HEK293 (cell line): ENCODE data around the gene CPT1C.

Experiments used
- CTCF ChIA-PET: fragments of 350-600 bp; formaldehyde crosslinking; extraction: SDS; loops from one replicate; lab custom pipeline; 2021; ENCODE audit warnings: antibody characterized with exemption; lab: Yijun Ruan, JAX
- POLR2A ChIA-PET: fragments of 300-600 bp; formaldehyde crosslinking; extraction: SDS; loops from one replicate; lab custom pipeline; 2020; ENCODE audit warnings: antibody characterized with exemption, inconsistent platforms; lab: Yijun Ruan, JAX
- H3K27ac ChIP-seq: fragments of 200-500 bp; sonication (Bioruptor generic); 2 replicates; pipeline ENCODE4 v1.5.1; 2014; ENCODE audit warnings: low read depth, low read length, control low read depth, inconsistent platforms; ENCODE audit errors: extremely low read depth
- H3K36me3 ChIP-seq, 2 experiments: fragments of 200-500 bp in 1 of 2; sonication (Bioruptor generic) in 1 of 2; 1 replicate in 1 of 2; 2 replicates in 1 of 2; pipeline ENCODE4 v1.5.1; 2014 to 2017; ENCODE audit warnings: inconsistent platforms in 2 of 2, low read length in 2 of 2; ENCODE audit not compliant: control insufficient read depth in 2 of 2, insufficient read depth in 1 of 2
- H3K4me1 ChIP-seq: fragments of 200-500 bp; sonication (Bioruptor generic); 2 replicates; pipeline ENCODE4 v1.5.1; 2014; ENCODE audit warnings: mild to moderate bottlenecking, low read length, inconsistent platforms; ENCODE audit not compliant: control insufficient read depth, insufficient read depth
- H3K4me3 ChIP-seq: 2 replicates; pipeline ENCODE4 v1.5.1; 2011; ENCODE audit warnings: low read depth, mild to moderate bottlenecking, control low read depth, low read length, moderate library complexity
- H3K9me3 ChIP-seq: fragments of 200-500 bp; sonication (Bioruptor generic); 2 replicates; pipeline ENCODE4 v1.5.1; 2014; ENCODE audit warnings: low read depth, low read length, inconsistent platforms; ENCODE audit not compliant: control insufficient read depth, insufficient read depth
- GLI4 ChIP-seq: fragments of 450-650 bp; formaldehyde crosslinking; IDR thresholded peaks from 2 replicates; pipeline ENCODE4 v1.5.1; 2016; ENCODE audit warnings: missing biosample characterization, missing genetic modification characterization
- KLF8 ChIP-seq: fragments of 450-650 bp; formaldehyde crosslinking; IDR thresholded peaks from 2 replicates; pipeline ENCODE4 v1.5.1; 2016; ENCODE audit warnings: missing biosample characterization, missing genetic modification characterization
- MEIS1 ChIP-seq: sonication (generic); formaldehyde crosslinking; IDR thresholded peaks from 2 replicates; pipeline ENCODE4 v1.8.1; 2022; ENCODE audit warnings: missing genetic modification reagents, mild to moderate bottlenecking, borderline replicate concordance
- ZBTB17 ChIP-seq: fragments of 450-650 bp; formaldehyde crosslinking; IDR thresholded peaks from 2 replicates; pipeline ENCODE4 v1.5.1; 2016; ENCODE audit warnings: missing biosample characterization, missing genetic modification characterization
- ZBTB48 ChIP-seq: fragments of 450-650 bp; formaldehyde crosslinking; IDR thresholded peaks from 2 replicates; pipeline ENCODE4 v1.5.1; 2016; ENCODE audit warnings: missing biosample characterization, missing genetic modification characterization
- ZFP3 ChIP-seq: fragments of 450-650 bp; formaldehyde crosslinking; IDR thresholded peaks from 2 replicates; pipeline ENCODE4 v1.5.1; 2016; ENCODE audit warnings: low read depth, missing biosample characterization, missing genetic modification characterization
- ZNF350 ChIP-seq: fragments of 450-650 bp; formaldehyde crosslinking; IDR thresholded peaks from 2 replicates; pipeline ENCODE4 v1.5.0; 2017; ENCODE audit warnings: missing biosample characterization, mild to moderate bottlenecking, missing genetic modification characterization
- ZNF514 ChIP-seq: fragments of 450-650 bp; formaldehyde crosslinking; IDR thresholded peaks from 2 replicates; pipeline ENCODE4 v1.5.1; 2016; ENCODE audit warnings: missing biosample characterization, missing genetic modification characterization
- ZNF623 ChIP-seq: fragments of 450-650 bp; formaldehyde crosslinking; IDR thresholded peaks from 2 replicates; pipeline ENCODE4 v1.5.1; 2016; ENCODE audit warnings: missing biosample characterization, missing genetic modification characterization
- ZSCAN30 ChIP-seq: fragments of 450-650 bp; IDR thresholded peaks from 2 replicates; pipeline ENCODE4 v1.5.1; 2018; ENCODE audit warnings: missing biosample characterization, mild to moderate bottlenecking, missing genetic modification characterization, moderate library complexity
- TF ChIP-seq, protein P1 (sequence below): fragments of 450-650 bp; formaldehyde crosslinking; IDR thresholded peaks from 2 replicates; pipeline ENCODE4 v1.5.1; 2016; ENCODE audit warnings: missing biosample characterization, missing genetic modification characterization
- TF ChIP-seq, protein P2 (sequence below): fragments of 450-650 bp; formaldehyde crosslinking; optimal IDR thresholded peaks from 2 replicates; pipeline ENCODE3; 2016; ENCODE audit warnings: missing biosample characterization, mild to moderate bottlenecking, missing genetic modification characterization
- TF ChIP-seq, protein P3 (sequence below): fragments of 450-650 bp; formaldehyde crosslinking; IDR thresholded peaks from 2 replicates; pipeline ENCODE4 v1.5.1; 2016; ENCODE audit warnings: missing biosample characterization, missing genetic modification characterization
- TF ChIP-seq, protein P4 (sequence below): fragments of 450-650 bp; formaldehyde crosslinking; IDR thresholded peaks from 2 replicates; pipeline ENCODE4 v1.5.1; 2016; ENCODE audit warnings: missing biosample characterization, missing genetic modification characterization
- TF ChIP-seq, protein P5 (sequence below): fragments of 450-650 bp; formaldehyde crosslinking; IDR thresholded peaks from 2 replicates; pipeline ENCODE4 v1.5.1; 2016; ENCODE audit warnings: missing biosample characterization, missing genetic modification characterization
- TF ChIP-seq, protein P6 (sequence below): fragments of 450-650 bp; IDR thresholded peaks from 2 replicates; pipeline ENCODE4 v1.5.1; 2018; ENCODE audit warnings: missing biosample characterization, mild to moderate bottlenecking, missing genetic modification characterization

CPT1C gene

DNA sequence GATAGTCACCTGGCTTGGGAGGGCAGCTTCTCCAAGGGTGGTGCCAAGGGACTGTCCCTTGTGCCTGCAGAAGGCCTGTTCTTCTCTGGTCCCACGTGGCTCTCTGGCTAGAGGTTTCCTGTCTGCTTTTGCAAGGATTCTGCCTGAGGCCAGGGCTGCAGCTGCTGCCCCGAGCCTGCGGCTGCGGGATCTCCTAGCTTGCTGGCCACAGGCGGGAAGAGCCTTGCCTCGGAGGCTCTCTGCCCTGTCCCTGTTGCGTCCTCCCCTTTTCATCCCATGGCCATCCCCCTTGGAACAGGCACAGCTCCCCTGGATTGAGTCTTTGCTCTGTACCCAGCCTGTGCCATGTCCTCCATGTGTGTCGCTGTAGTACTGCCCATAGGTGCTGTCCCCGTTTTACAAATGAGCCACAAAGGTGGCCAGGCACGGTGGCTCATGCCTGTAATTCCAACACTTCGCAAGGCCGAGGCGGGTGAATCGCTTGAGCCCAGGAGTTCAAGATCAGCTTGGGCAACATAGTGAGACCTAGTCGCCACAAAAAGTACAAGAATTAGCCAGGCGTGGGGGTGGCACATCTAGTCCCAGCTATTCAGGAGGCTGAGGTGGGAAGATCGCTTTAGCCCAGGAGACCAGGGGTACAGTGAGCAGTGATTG lies 34.3 kb upstream of the CPT1C start (continued):
- TF ChIP-seq MEIS1 (no peak), GLI4 (no peak)
- TF ChIP-seq, protein P1, sequence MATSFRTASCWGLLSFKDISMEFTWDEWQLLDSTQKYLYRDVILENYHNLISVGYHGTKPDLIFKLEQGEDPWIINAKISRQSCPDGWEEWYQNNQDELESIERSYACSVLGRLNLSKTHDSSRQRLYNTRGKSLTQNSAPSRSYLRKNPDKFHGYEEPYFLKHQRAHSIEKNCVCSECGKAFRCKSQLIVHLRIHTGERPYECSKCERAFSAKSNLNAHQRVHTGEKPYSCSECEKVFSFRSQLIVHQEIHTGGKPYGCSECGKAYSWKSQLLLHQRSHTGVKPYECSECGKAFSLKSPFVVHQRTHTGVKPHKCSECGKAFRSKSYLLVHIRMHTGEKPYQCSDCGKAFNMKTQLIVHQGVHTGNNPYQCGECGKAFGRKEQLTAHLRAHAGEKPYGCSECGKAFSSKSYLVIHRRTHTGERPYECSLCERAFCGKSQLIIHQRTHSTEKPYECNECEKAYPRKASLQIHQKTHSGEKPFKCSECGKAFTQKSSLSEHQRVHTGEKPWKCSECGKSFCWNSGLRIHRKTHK (tag by site-specific recombination) = no peak

DNA sequence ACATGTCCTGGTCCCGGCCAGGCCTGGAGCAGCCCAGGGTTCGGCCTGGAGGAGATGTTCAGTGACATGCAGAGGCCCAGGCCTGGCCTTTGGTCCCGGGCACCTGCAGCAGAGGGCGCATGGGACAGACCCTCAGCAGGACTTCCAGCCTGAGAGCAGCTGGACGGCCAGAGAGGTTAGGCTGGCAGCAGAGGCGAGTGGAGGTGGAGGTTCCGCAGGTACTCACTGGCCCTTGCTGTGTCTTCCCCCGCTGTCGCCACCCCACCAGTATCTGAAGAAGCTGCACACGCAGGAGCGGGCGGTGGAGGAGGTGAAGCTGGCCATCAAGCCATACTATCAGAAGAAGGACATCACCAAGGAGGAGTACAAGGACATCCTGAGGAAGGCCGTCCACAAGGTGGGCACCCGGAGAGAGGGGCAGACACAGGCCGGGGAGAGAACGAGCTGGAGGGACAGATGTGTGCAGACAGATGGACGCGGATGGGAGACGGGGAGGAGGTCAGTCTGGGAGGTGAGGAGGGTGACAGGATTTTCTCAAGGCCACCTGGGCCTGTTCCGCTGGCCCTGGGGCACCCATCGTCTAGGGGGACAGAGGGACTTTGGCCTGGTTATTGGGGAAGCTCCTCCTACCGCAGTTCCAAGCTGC lies 33.3 kb upstream of the CPT1C start:
- ChIA-PET CTCF (interaction anchor here (1.2 kb wide), 1 partner anchor 14 kb away, joined by 3 read pairs; no protein-coding TSS in a partner anchor), POLR2A (interaction anchor here (0.7 to 1.9 kb wide), 4 partner anchors 10 to 77 kb away, joined by 3 to 15 read pairs (median 4); partner anchors contain the start of gene PRRG2)
- Histone ChIP-seq H3K36me3 (peaks cover 45 to 99% of the 10 kb centered on the region in 2 experiments), H3K4me3 (no peak overlapping the region), H3K27ac (no peak overlapping the region), H3K4me1 (no peaks in the 10 kb centered on the region), H3K9me3 (no peaks in the 10 kb centered on the region)
- TF ChIP-seq ZBTB17 (tag by site-specific recombination) (no peak), ZBTB48 (tag by site-specific recombination) (no peak), ZSCAN30 (tag by site-specific recombination) (no peak), ZNF350 (tag by site-specific recombination) (no peak), ZFP3 (no peak), ZNF623 (tag by site-specific recombination) (no peak), KLF8 (tag by site-specific recombination) (no peak), ZNF514 (tag by site-specific recombination) (no peak), GLI4 (no peak)
- TF ChIP-seq, protein P2, sequence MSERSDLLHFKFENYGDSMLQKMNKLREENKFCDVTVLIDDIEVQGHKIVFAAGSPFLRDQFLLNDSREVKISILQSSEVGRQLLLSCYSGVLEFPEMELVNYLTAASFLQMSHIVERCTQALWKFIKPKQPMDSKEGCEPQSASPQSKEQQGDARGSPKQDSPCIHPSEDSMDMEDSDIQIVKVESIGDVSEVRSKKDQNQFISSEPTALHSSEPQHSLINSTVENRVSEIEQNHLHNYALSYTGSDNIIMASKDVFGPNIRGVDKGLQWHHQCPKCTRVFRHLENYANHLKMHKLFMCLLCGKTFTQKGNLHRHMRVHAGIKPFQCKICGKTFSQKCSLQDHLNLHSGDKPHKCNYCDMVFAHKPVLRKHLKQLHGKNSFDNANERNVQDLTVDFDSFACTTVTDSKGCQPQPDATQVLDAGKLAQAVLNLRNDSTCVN = no peak
- TF ChIP-seq, protein P3, sequence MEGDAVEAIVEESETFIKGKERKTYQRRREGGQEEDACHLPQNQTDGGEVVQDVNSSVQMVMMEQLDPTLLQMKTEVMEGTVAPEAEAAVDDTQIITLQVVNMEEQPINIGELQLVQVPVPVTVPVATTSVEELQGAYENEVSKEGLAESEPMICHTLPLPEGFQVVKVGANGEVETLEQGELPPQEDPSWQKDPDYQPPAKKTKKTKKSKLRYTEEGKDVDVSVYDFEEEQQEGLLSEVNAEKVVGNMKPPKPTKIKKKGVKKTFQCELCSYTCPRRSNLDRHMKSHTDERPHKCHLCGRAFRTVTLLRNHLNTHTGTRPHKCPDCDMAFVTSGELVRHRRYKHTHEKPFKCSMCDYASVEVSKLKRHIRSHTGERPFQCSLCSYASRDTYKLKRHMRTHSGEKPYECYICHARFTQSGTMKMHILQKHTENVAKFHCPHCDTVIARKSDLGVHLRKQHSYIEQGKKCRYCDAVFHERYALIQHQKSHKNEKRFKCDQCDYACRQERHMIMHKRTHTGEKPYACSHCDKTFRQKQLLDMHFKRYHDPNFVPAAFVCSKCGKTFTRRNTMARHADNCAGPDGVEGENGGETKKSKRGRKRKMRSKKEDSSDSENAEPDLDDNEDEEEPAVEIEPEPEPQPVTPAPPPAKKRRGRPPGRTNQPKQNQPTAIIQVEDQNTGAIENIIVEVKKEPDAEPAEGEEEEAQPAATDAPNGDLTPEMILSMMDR (tag by site-specific recombination) = no peak
- TF ChIP-seq, protein P4, sequence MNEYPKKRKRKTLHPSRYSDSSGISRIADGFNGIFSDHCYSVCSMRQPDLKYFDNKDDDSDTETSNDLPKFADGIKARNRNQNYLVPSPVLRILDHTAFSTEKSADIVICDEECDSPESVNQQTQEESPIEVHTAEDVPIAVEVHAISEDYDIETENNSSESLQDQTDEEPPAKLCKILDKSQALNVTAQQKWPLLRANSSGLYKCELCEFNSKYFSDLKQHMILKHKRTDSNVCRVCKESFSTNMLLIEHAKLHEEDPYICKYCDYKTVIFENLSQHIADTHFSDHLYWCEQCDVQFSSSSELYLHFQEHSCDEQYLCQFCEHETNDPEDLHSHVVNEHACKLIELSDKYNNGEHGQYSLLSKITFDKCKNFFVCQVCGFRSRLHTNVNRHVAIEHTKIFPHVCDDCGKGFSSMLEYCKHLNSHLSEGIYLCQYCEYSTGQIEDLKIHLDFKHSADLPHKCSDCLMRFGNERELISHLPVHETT = no peak
- TF ChIP-seq, protein P5, sequence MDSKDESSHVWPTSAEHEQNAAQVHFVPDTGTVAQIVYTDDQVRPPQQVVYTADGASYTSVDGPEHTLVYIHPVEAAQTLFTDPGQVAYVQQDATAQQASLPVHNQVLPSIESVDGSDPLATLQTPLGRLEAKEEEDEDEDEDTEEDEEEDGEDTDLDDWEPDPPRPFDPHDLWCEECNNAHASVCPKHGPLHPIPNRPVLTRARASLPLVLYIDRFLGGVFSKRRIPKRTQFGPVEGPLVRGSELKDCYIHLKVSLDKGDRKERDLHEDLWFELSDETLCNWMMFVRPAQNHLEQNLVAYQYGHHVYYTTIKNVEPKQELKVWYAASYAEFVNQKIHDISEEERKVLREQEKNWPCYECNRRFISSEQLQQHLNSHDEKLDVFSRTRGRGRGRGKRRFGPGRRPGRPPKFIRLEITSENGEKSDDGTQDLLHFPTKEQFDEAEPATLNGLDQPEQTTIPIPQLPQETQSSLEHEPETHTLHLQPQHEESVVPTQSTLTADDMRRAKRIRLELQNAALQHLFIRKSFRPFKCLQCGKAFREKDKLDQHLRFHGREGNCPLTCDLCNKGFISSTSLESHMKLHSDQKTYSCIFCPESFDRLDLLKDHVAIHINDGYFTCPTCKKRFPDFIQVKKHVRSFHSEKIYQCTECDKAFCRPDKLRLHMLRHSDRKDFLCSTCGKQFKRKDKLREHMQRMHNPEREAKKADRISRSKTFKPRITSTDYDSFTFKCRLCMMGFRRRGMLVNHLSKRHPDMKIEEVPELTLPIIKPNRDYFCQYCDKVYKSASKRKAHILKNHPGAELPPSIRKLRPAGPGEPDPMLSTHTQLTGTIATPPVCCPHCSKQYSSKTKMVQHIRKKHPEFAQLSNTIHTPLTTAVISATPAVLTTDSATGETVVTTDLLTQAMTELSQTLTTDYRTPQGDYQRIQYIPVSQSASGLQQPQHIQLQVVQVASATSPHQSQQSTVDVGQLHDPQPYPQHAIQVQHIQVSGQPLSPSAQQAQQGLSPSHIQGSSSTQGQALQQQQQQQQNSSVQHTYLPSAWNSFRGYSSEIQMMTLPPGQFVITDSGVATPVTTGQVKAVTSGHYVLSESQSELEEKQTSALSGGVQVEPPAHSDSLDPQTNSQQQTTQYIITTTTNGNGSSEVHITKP (tag by site-specific recombination) = no peak
- TF ChIP-seq, protein P6, sequence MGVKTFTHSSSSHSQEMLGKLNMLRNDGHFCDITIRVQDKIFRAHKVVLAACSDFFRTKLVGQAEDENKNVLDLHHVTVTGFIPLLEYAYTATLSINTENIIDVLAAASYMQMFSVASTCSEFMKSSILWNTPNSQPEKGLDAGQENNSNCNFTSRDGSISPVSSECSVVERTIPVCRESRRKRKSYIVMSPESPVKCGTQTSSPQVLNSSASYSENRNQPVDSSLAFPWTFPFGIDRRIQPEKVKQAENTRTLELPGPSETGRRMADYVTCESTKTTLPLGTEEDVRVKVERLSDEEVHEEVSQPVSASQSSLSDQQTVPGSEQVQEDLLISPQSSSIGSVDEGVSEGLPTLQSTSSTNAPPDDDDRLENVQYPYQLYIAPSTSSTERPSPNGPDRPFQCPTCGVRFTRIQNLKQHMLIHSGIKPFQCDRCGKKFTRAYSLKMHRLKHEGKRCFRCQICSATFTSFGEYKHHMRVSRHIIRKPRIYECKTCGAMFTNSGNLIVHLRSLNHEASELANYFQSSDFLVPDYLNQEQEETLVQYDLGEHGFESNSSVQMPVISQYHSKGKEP (tag by site-specific recombination) = no peak
